CD14-positive monocyte (primary cell): Measurements from ENCODE around the gene AMOT. TPM values are rescaled to one million over a fixed set of nuclear protein-coding genes. Genes with fewer than 3 reads are reported as not detected.

Source experiments
- DNase-seq, 3 donors: peaks; one replicate each; pipeline ENCODE4 v3.0.0-alpha.2; 2011 to 2022
- H2AFZ ChIP-seq: 2 replicates; pipeline ENCODE4 v1.6.0; 2012; ENCODE audit warnings: mild to moderate bottlenecking, low read depth, low read length, inconsistent platforms; ENCODE audit not compliant: insufficient read depth, poor library complexity, severe bottlenecking
- H3K27ac ChIP-seq, 2 donors: 1 replicate in 1 of 2; 2 replicates in 1 of 2; pipeline ENCODE4 v1.5.1; 2012 to 2013; ENCODE audit warnings: low read length in 2 of 2, control low read depth in 1 of 2, inconsistent platforms in 1 of 2, low read depth in 1 of 2, mild to moderate bottlenecking in 1 of 2
- H3K27me3 ChIP-seq, 2 donors: one replicate each; pipeline versions ENCODE4 v1.6.0 to v1.6.1; 2011 to 2013; ENCODE audit warnings: low read length in 2 of 2; ENCODE audit not compliant: control insufficient read depth in 2 of 2, insufficient read depth in 2 of 2
- H3K36me3 ChIP-seq, 2 donors: replicated peaks in 1 of 2; 1 replicate in 1 of 2; 2 replicates in 1 of 2; pipeline versions ENCODE4 v1.5.1 to v1.6.1; 2012 to 2013; ENCODE audit warnings: low read length in 2 of 2, control low read depth in 1 of 2, inconsistent platforms in 1 of 2, mild to moderate bottlenecking in 1 of 2; ENCODE audit not compliant: insufficient read depth in 2 of 2, control insufficient read depth in 1 of 2
- H3K4me1 ChIP-seq, 2 donors: 1 replicate in 1 of 2; 2 replicates in 1 of 2; pipeline versions ENCODE4 v1.5.1 to v1.6.1; 2012 to 2013; ENCODE audit warnings: low read length in 2 of 2, control low read depth in 1 of 2, inconsistent platforms in 1 of 2, mild to moderate bottlenecking in 1 of 2, moderate library complexity in 1 of 2; ENCODE audit not compliant: insufficient read depth in 2 of 2, control insufficient read depth in 1 of 2
- H3K4me2 ChIP-seq: replicated peaks from 2 replicates; pipeline ENCODE3; 2012; ENCODE audit warnings: low read length, moderate library complexity, mild to moderate bottlenecking; ENCODE audit not compliant: poor library complexity, severe bottlenecking; ENCODE audit errors: extremely low read depth
- H3K4me3 ChIP-seq, 3 experiments: fragments of 200-600 bp in 1 of 3; sonication (generic) in 1 of 3; replicated peaks in 1 of 3; 1 replicate in 2 of 3; 2 replicates in 1 of 3; pipeline ENCODE4 v1.5.1; 2011 to 2013; ENCODE audit warnings: low read length in 3 of 3, mild to moderate bottlenecking in 3 of 3, control low read depth in 2 of 3, low read depth in 2 of 3, inconsistent platforms in 1 of 3, moderate library complexity in 1 of 3
- H3K79me2 ChIP-seq: 2 replicates; pipeline ENCODE4 v1.6.0; 2012; ENCODE audit warnings: mild to moderate bottlenecking, control low read depth, inconsistent platforms, low read length, moderate library complexity; ENCODE audit not compliant: insufficient read depth
- H3K9ac ChIP-seq: 2 replicates; pipeline ENCODE4 v1.6.0; 2017; ENCODE audit warnings: low read length, mild to moderate bottlenecking; ENCODE audit not compliant: insufficient read depth, poor library complexity, severe bottlenecking
- H3K9me3 ChIP-seq, 2 donors: replicated peaks in 1 of 2; 1 replicate in 1 of 2; 2 replicates in 1 of 2; pipeline versions ENCODE4 v1.5.1 to v1.6.1; 2012 to 2013; ENCODE audit warnings: low read length in 2 of 2, control low read depth in 1 of 2; ENCODE audit not compliant: control insufficient read depth in 1 of 2, insufficient read depth in 1 of 2
- H4K20me1 ChIP-seq: 2 replicates; pipeline ENCODE4 v1.6.0; 2012; ENCODE audit warnings: mild to moderate bottlenecking, low read length, control low read depth, moderate library complexity; ENCODE audit not compliant: insufficient read depth
- H3K27ac Mint-ChIP-seq, 7 donors: one replicate each; pipeline ENCODE4 v1.8.0; 2020; ENCODE audit warnings: mild to moderate bottlenecking in 7 of 7, mixed read lengths in 7 of 7, moderate library complexity in 6 of 7, inconsistent platforms in 2 of 7
- H3K27me3 Mint-ChIP-seq, 3 donors: one replicate each; pipeline ENCODE4 v1.8.0; 2021 to 2022; ENCODE audit warnings: low read depth in 3 of 3, mild to moderate bottlenecking in 3 of 3, mixed read lengths in 3 of 3, moderate library complexity in 3 of 3, inconsistent platforms in 1 of 3
- H3K36me3 Mint-ChIP-seq, 2 donors: one replicate each; pipeline ENCODE4 v1.8.0; 2020; ENCODE audit warnings: mixed read lengths in 2 of 2, inconsistent platforms in 1 of 2, mild to moderate bottlenecking in 1 of 2
- H3K4me1 Mint-ChIP-seq: one replicate; pipeline ENCODE4 v1.8.0; 2020; ENCODE audit warnings: mild to moderate bottlenecking, mixed read lengths
- H3K4me3 Mint-ChIP-seq, 2 donors: one replicate each; pipeline ENCODE4 v1.8.0; 2020; ENCODE audit warnings: mild to moderate bottlenecking in 2 of 2, mixed read lengths in 2 of 2, moderate library complexity in 1 of 2
- H3K9me3 Mint-ChIP-seq, 7 donors: one replicate each; pipeline ENCODE4 v1.8.0; 2020 to 2022; ENCODE audit warnings: mixed read lengths in 7 of 7, mild to moderate bottlenecking in 6 of 7, moderate library complexity in 6 of 7, inconsistent platforms in 2 of 7
- CTCF ChIP-seq: fragments of 200-600 bp; IDR thresholded peaks from one replicate; pipeline ENCODE4 v1.8.0; 2022; ENCODE audit warnings: antibody characterized with exemption, mild to moderate bottlenecking
- WGBS: methylation state at CpG from one replicate; pipeline ENCODE4 v1.1.5; 2013; ENCODE audit warnings: missing lambda C conversion rate; ENCODE audit not compliant: insufficient coverage; 5-methylcytosine and 5-hydroxymethylcytosine counted together
- intact Hi-C, 2 donors: fragments of 100-400 bp; cut with micrococcal nuclease; formaldehyde crosslinking; loops; one replicate each; pipeline versions ENCODE4 v1.15.0 to v1.15.1; 2023
- polyA plus RNA-seq, 3 donors: library from polyadenylated mRNA; depleted of rRNA in 1 of 3; unstranded in 2 of 3; stranded (reverse) in 1 of 3; fragments of 300-500 nt in 2 of 3; fragments of >200 nt in 1 of 3; fragmentation: Illumina TruSeq in 2 of 3; gene quantifications; 1 replicate in 2 of 3; 2 replicates in 1 of 3; pipeline ENCODE4 v1.2.3, GENCODE V29; 2012 to 2021

The AMOT gene
- polyA plus RNA-seq, 3 donors = 0.04 to 0.11 TPM; not detected in 1

GRCh38 chrX:112820364-112821268 lies 20.0 kb downstream of the AMOT start:
- Mint-ChIP-seq H3K36me3 (no peaks in the 10 kb centered on the region), H3K4me3 (no peak overlapping the region), H3K27me3 (peaks cover 0 to 9% (median 0%) of the 10 kb centered on the region in 3 donors), H3K9me3 (peaks cover 0 to 2% (median 0%) of the 10 kb centered on the region in 7 donors), H3K4me1 (no peaks in the 10 kb centered on the region), H3K27ac (no peak overlapping the region)
- no peak for DNase-seq
- H3K36me3 ChIP-seq = no peaks in the 10 kb centered on the region
- intact Hi-C loops = no loop called here
- no peak overlapping the region for H3K27ac ChIP-seq
- no peaks in the 10 kb centered on the region for H3K9me3 ChIP-seq
- no CpG with 5 or more reads among the region's 3 CpGs for WGBS
- H2AFZ ChIP-seq = no peak overlapping the region
- no peak overlapping the region for H3K9ac ChIP-seq
- H3K4me2 ChIP-seq = no peak overlapping the region
- no peaks in the 10 kb centered on the region for H3K79me2 ChIP-seq
- H4K20me1 ChIP-seq = no peaks in the 10 kb centered on the region
- no peak overlapping the region for H3K4me3 ChIP-seq
- H3K27me3 ChIP-seq = no peaks in the 10 kb centered on the region
- no peaks in the 10 kb centered on the region for H3K4me1 ChIP-seq
- TF ChIP-seq CTCF = no peak

- no peak overlapping the region for H3K27ac ChIP-seq
- H3K4me2 ChIP-seq = no peak overlapping the region
- H2AFZ ChIP-seq = no peak overlapping the region
- H3K4me3 Mint-ChIP-seq = no peak overlapping the region
- H3K79me2 ChIP-seq = no peaks in the 10 kb centered on the region
- H3K9me3 Mint-ChIP-seq = peaks cover 0 to 2% (median 0%) of the 10 kb centered on the region in 7 donors
- no peaks in the 10 kb centered on the region for H3K4me1 ChIP-seq
- H3K4me3 ChIP-seq = no peak overlapping the region
- no peaks in the 10 kb centered on the region for H3K9me3 ChIP-seq
- intact Hi-C loops = no loop called here
- H3K36me3 Mint-ChIP-seq = no peaks in the 10 kb centered on the region
- H4K20me1 ChIP-seq = no peaks in the 10 kb centered on the region
- no peak for DNase-seq
- no peak overlapping the region for H3K27ac Mint-ChIP-seq
- no peaks in the 10 kb centered on the region for H3K36me3 ChIP-seq
- WGBS = no CpG with 5 or more reads among the region's 1 CpG
- no peaks in the 10 kb centered on the region for H3K27me3 ChIP-seq
- TF ChIP-seq CTCF = no peak
- H3K27me3 Mint-ChIP-seq = peaks cover 0 to 9% (median 0%) of the 10 kb centered on the region in 3 donors
- H3K4me1 Mint-ChIP-seq = no peaks in the 10 kb centered on the region
- no peak overlapping the region for H3K9ac ChIP-seq
These were observed 20.8 kb downstream of the AMOT start for GRCh38 chrX:112819813-112820212.
